GM18526 (cell line): ENCODE measurements around the gene ITSN1.

Experiments used
- POLR2A ChIP-seq: IDR thresholded peaks from 3 replicates; pipeline ENCODE4 v1.6.1; 2011; ENCODE audit not compliant: insufficient read length; ENCODE audit errors: extremely low read depth

ITSN1 gene

GRCh38 chr21:33667636-33668035 is 25.3 kb downstream of the ITSN1 start:
- TF ChIP-seq POLR2A: no peak

GRCh38 chr21:33668180-33668579 is 25.9 kb downstream of the ITSN1 start:
- no peak for TF ChIP-seq POLR2A

- no peak for TF ChIP-seq POLR2A
Measured at GRCh38 chr21:33668620-33669019, 26.3 kb downstream of the ITSN1 start.

GRCh38 chr21:33670076-33670978 is 28.0 kb downstream of the ITSN1 start:
- TF ChIP-seq POLR2A: no peak

GRCh38 chr21:33673473-33673872 is 31.2 kb downstream of the ITSN1 start:
- TF ChIP-seq POLR2A: no peak

GRCh38 chr21:33674226-33674625 is 31.9 kb downstream of the ITSN1 start:
- TF ChIP-seq POLR2A: no peak

GRCh38 chr21:33677450-33677849 is 35.1 kb downstream of the ITSN1 start:
- TF ChIP-seq POLR2A: no peak

GRCh38 chr21:33680870-33681269 is 38.6 kb downstream of the ITSN1 start:
- TF ChIP-seq POLR2A: no peak

- no peak for TF ChIP-seq POLR2A
Measured at GRCh38 chr21:33682992-33683627, 40.8 kb downstream of the ITSN1 start.

GRCh38 chr21:33684068-33684467 is 41.8 kb downstream of the ITSN1 start:
- TF ChIP-seq POLR2A: no peak

- TF ChIP-seq POLR2A: no peak
Measured at GRCh38 chr21:33684923-33685560, 42.7 kb downstream of the ITSN1 start.

- no peak for TF ChIP-seq POLR2A
Measured at GRCh38 chr21:33685613-33686197, 43.4 kb downstream of the ITSN1 start.

- no peak for TF ChIP-seq POLR2A
Measured at GRCh38 chr21:33686386-33686785, 44.1 kb downstream of the ITSN1 start.

- TF ChIP-seq POLR2A: no peak
Measured at GRCh38 chr21:33687634-33688033, 45.3 kb downstream of the ITSN1 start.

GRCh38 chr21:33688353-33688752 is 46.1 kb downstream of the ITSN1 start:
- no peak for TF ChIP-seq POLR2A

GRCh38 chr21:33690874-33691273 is 48.6 kb downstream of the ITSN1 start:
- TF ChIP-seq POLR2A: no peak
